Left cardiac atrium (tissue), 4 donors: ENCODE results near the gene ZFHX2. TPM values are rescaled to one million over a fixed set of nuclear protein-coding genes. Genes with fewer than 3 reads are reported as not detected.
A peak's percentile ranks its signal among the peaks of the same experiment; 100 is the strongest.
"Not testable (repeated sequence)": the region's sequence is repeated elsewhere in the genome, so short reads cannot be mapped to it uniquely, and the experiment has no call there.

ENCODE experiments used
- ATAC-seq, 2 donors: fragments of 200-7000 bp; cut with Tn5 transposase; one replicate each; pipeline ENCODE4 v1.9.1; 2020; ENCODE audit warnings: mild to moderate bottlenecking in 2 of 2, moderate library complexity in 2 of 2
- DNase-seq: peaks from one replicate; pipeline ENCODE4 v3.0.0-alpha.2; 2020
- intact Hi-C, 2 donors: fragments of 100-400 bp; cut with DNase I; formaldehyde crosslinking; loops; one replicate each; pipeline versions ENCODE4 v1.14.1 to v1.15.1; 2022 to 2023
- total RNA-seq, 2 donors: library from RNA; stranded (reverse); fragmentation: NEBNext Ultra II Directional; extraction: Animal tissue kit (Norgen Biotek cat#: 25700); gene quantifications; one replicate each; pipeline ENCODE4 v1.2.1, GENCODE V29; 2021
- donor health status: DM: no; HTN: yes; CAD: no.
- donor health status: DM: no; HTN: yes; CAD: no; lungs with severe emphysema.
- donor health status: DM: yes; HTN: yes; CAD: no.
- donor health status: Dilated cardiomyopathy.

Gene ZFHX2
- total RNA-seq, 2 donors from 2014 or later = 0.89 to 1.3 TPM

- intact Hi-C loops = no loop called here
- DNase-seq (no peak), ATAC-seq (no peak)
Measured at GRCh38 chr14:23548351-23549318, 2.9 kb downstream of the ZFHX2 start.

GRCh38 chr14:23547924-23548323 lies 3.6 kb downstream of the ZFHX2 start:
- DNase-seq (no peak), ATAC-seq (no peak)
- intact Hi-C loops = no loop called here

GRCh38 chr14:23546450-23547035 lies 5.0 kb downstream of the ZFHX2 start:
- intact Hi-C loops = no loop called here
- no peak for ATAC-seq
- no peak for DNase-seq

- ATAC-seq (peak in 1 of 2 donors; percentile 41), DNase-seq (no peak)
- intact Hi-C loops = no loop called here
Measured at GRCh38 chr14:23545740-23546365, 5.7 kb downstream of the ZFHX2 start.

GRCh38 chr14:23544511-23545447 lies 6.8 kb downstream of the ZFHX2 start:
- peak; percentile 51 for DNase-seq
- peak; percentile 77 to 95 for ATAC-seq
- intact Hi-C loops = no loop called here

GRCh38 chr14:23543403-23543802 lies 8.2 kb downstream of the ZFHX2 start:
- ATAC-seq = no peak
- DNase-seq = no peak
- intact Hi-C loops = no loop called here

GRCh38 chr14:23542261-23542660 lies 9.3 kb downstream of the ZFHX2 start:
- ATAC-seq (no peak), DNase-seq (no peak)
- intact Hi-C loops = no loop called here

GRCh38 chr14:23540141-23540469 lies 11.5 kb downstream of the ZFHX2 start:
- DNase-seq (no peak), ATAC-seq (no peak)
- intact Hi-C loops = no loop called here

GRCh38 chr14:23539248-23540140 lies 12.1 kb downstream of the ZFHX2 start:
- ATAC-seq (peak; percentile 58 to 71), DNase-seq (no peak)
- intact Hi-C loops = no loop called here

GRCh38 chr14:23538785-23539184 lies 12.8 kb downstream of the ZFHX2 start:
- intact Hi-C loops = no loop called here
- ATAC-seq = peak; percentile 72 to 75
- no peak for DNase-seq

- ATAC-seq (no peak), DNase-seq (no peak)
- intact Hi-C loops = no loop called here
Measured at GRCh38 chr14:23538050-23538718, 13.4 kb downstream of the ZFHX2 start.

- DNase-seq (no peak), ATAC-seq (no peak)
- intact Hi-C loops = no loop called here
Measured at GRCh38 chr14:23537351-23538049, 14.1 kb downstream of the ZFHX2 start.

GRCh38 chr14:23536906-23537305 lies 14.7 kb downstream of the ZFHX2 start:
- intact Hi-C loops, DNase-seq, ATAC-seq: not testable (repeated sequence)

GRCh38 chr14:23536494-23536893 lies 15.1 kb downstream of the ZFHX2 start:
- intact Hi-C loops = no loop called here

GRCh38 chr14:23535943-23536342 lies 15.6 kb downstream of the ZFHX2 start:
- ATAC-seq (no peak), DNase-seq (no peak)
- intact Hi-C loops = no loop called here

More at GRCh38 chr14:23536494-23536893, 15.1 kb downstream of the ZFHX2 start:
- ATAC-seq = no peak
- DNase-seq = no peak

GRCh38 chr14:23533652-23534435 lies 17.7 kb downstream of the ZFHX2 start:
- intact Hi-C loops = no loop called here
- ATAC-seq (no peak), DNase-seq (no peak)
